Astrocyte (in vitro differentiated cells and primary cell): ENCODE measurements around the gene MPND. TPM values are rescaled to one million over a fixed set of nuclear protein-coding genes. Genes with fewer than 3 reads are reported as not detected.
A peak's percentile ranks its signal among the peaks of the same experiment; 100 is the strongest.

ENCODE experiments used
- DNase-seq: peaks from one replicate; pipeline ENCODE4 v3.0.0-alpha.2; 2010; ENCODE audit warnings: low read depth
- FAIRE-seq: peaks from 2 replicates; lab custom pipeline; 2011; peaks lifted over from hg19 to GRCh38; lab: Jason Lieb, UNC
- H2AFZ ChIP-seq: 2 replicates; pipeline ENCODE4 v1.6.0; 2012; ENCODE audit warnings: low read depth, low read length, inconsistent platforms
- H3K27ac ChIP-seq: 2 replicates; pipeline ENCODE4 v1.5.1; 2011; ENCODE audit warnings: low read depth, low read length, inconsistent platforms
- H3K27me3 ChIP-seq: 2 replicates; pipeline ENCODE4 v1.6.0; 2011; ENCODE audit warnings: low read length, inconsistent platforms; ENCODE audit not compliant: insufficient read depth
- H3K36me3 ChIP-seq: 2 replicates; pipeline ENCODE4 v1.5.1; 2011; ENCODE audit warnings: low read length, inconsistent platforms; ENCODE audit not compliant: insufficient read depth
- H3K4me1 ChIP-seq: 2 replicates; pipeline ENCODE4 v1.5.1; 2011; ENCODE audit warnings: low read length, inconsistent platforms; ENCODE audit not compliant: insufficient read depth
- H3K4me2 ChIP-seq: 2 replicates; pipeline ENCODE4 v1.6.0; 2012; ENCODE audit warnings: low read length, inconsistent platforms
- H3K4me3 ChIP-seq: 2 replicates; pipeline ENCODE4 v1.5.1; 2011; ENCODE audit warnings: low read depth, mild to moderate bottlenecking, low read length, inconsistent platforms; ENCODE audit not compliant: insufficient read depth
- H3K79me2 ChIP-seq: 2 replicates; pipeline ENCODE4 v1.6.0; 2012; ENCODE audit warnings: mild to moderate bottlenecking, low read length, inconsistent platforms; ENCODE audit not compliant: insufficient read depth
- H3K9ac ChIP-seq: 2 replicates; pipeline ENCODE4 v1.6.0; 2012; ENCODE audit warnings: mild to moderate bottlenecking, low read length, inconsistent platforms
- H3K9me3 ChIP-seq: 2 replicates; pipeline ENCODE4 v1.5.1; 2012; ENCODE audit warnings: low read depth, mild to moderate bottlenecking, low read length, inconsistent platforms; ENCODE audit not compliant: insufficient read depth
- H4K20me1 ChIP-seq: 2 replicates; pipeline ENCODE4 v1.6.0; 2012; ENCODE audit warnings: low read length, inconsistent platforms; ENCODE audit not compliant: insufficient read depth
- H3K27ac Mint-ChIP-seq: one replicate; pipeline ENCODE4 v1.8.0; 2021; ENCODE audit warnings: mild to moderate bottlenecking, mixed read lengths; ENCODE audit not compliant: unreplicated experiment
- H3K27me3 Mint-ChIP-seq: one replicate; pipeline ENCODE4 v1.8.0; 2021; ENCODE audit warnings: low read depth, mixed read lengths; ENCODE audit not compliant: unreplicated experiment
- H3K36me3 Mint-ChIP-seq: one replicate; pipeline ENCODE4 v1.8.0; 2021; ENCODE audit warnings: low read depth, mixed read lengths; ENCODE audit not compliant: unreplicated experiment
- H3K4me1 Mint-ChIP-seq: one replicate; pipeline ENCODE4 v1.8.0; 2021; ENCODE audit warnings: low read depth, mixed read lengths; ENCODE audit not compliant: unreplicated experiment
- H3K4me3 Mint-ChIP-seq: one replicate; pipeline ENCODE4 v1.8.0; 2021; ENCODE audit warnings: mild to moderate bottlenecking, moderate library complexity, mixed read lengths; ENCODE audit not compliant: unreplicated experiment
- H3K9me3 Mint-ChIP-seq: one replicate; pipeline ENCODE4 v1.8.0; 2021; ENCODE audit warnings: mild to moderate bottlenecking, mixed read lengths; ENCODE audit not compliant: unreplicated experiment
- EZH2 ChIP-seq: IDR thresholded peaks from 2 replicates; pipeline ENCODE4 v1.6.1; 2012; ENCODE audit warnings: mild to moderate bottlenecking, low read length, inconsistent platforms; ENCODE audit not compliant: insufficient read depth
- total RNA-seq: library from RNA; stranded (reverse); gene quantifications from 2 replicates; pipeline ENCODE4 v1.2.1, GENCODE V29; 2021
- TF ChIP-seq, protein P1 (sequence below): IDR thresholded peaks from 2 replicates; pipeline ENCODE4 v1.5.1; 2011; ENCODE audit warnings: low read depth, mild to moderate bottlenecking, inconsistent platforms, low read length, moderate library complexity; ENCODE audit not compliant: insufficient read depth

MPND gene
- total RNA-seq, 1 donor from 2014 or later, result 14.7 TPM

GRCh38 chr19:4375164-4376027 lies 32.0 kb downstream of the MPND start:
- Histone ChIP-seq H3K79me2 (peaks cover 99% of the 10 kb centered on the region), H3K4me2 (peak overlapping the region; percentile 55), H4K20me1 (peaks cover 97% of the 10 kb centered on the region), H3K27me3 (no peaks in the 10 kb centered on the region), H3K4me3 (no peak overlapping the region), H3K4me1 (peaks cover 55% of the 10 kb centered on the region), H3K36me3 (no peaks in the 10 kb centered on the region), H3K9me3 (no peaks in the 10 kb centered on the region), H3K9ac (peak overlapping the region; percentile 56), H3K27ac (peak overlapping the region; percentile 74), H2AFZ (no peak overlapping the region)
- TF ChIP-seq, protein P1, sequence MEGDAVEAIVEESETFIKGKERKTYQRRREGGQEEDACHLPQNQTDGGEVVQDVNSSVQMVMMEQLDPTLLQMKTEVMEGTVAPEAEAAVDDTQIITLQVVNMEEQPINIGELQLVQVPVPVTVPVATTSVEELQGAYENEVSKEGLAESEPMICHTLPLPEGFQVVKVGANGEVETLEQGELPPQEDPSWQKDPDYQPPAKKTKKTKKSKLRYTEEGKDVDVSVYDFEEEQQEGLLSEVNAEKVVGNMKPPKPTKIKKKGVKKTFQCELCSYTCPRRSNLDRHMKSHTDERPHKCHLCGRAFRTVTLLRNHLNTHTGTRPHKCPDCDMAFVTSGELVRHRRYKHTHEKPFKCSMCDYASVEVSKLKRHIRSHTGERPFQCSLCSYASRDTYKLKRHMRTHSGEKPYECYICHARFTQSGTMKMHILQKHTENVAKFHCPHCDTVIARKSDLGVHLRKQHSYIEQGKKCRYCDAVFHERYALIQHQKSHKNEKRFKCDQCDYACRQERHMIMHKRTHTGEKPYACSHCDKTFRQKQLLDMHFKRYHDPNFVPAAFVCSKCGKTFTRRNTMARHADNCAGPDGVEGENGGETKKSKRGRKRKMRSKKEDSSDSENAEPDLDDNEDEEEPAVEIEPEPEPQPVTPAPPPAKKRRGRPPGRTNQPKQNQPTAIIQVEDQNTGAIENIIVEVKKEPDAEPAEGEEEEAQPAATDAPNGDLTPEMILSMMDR, result peak; percentile 58
- TF ChIP-seq EZH2, result no peak
- H3K4me1 Mint-ChIP-seq, result peaks cover 42% of the 10 kb centered on the region
- no peaks in the 10 kb centered on the region for H3K27me3 Mint-ChIP-seq
- no peaks in the 10 kb centered on the region for H3K9me3 Mint-ChIP-seq
- peak overlapping the region; percentile 34 for H3K4me3 Mint-ChIP-seq
- peaks cover 13% of the 10 kb centered on the region for H3K36me3 Mint-ChIP-seq
- DNase-seq (peak; percentile 69), FAIRE-seq (peak; percentile 45)
- H3K27ac Mint-ChIP-seq, result peak overlapping the region; percentile 53

DNA sequence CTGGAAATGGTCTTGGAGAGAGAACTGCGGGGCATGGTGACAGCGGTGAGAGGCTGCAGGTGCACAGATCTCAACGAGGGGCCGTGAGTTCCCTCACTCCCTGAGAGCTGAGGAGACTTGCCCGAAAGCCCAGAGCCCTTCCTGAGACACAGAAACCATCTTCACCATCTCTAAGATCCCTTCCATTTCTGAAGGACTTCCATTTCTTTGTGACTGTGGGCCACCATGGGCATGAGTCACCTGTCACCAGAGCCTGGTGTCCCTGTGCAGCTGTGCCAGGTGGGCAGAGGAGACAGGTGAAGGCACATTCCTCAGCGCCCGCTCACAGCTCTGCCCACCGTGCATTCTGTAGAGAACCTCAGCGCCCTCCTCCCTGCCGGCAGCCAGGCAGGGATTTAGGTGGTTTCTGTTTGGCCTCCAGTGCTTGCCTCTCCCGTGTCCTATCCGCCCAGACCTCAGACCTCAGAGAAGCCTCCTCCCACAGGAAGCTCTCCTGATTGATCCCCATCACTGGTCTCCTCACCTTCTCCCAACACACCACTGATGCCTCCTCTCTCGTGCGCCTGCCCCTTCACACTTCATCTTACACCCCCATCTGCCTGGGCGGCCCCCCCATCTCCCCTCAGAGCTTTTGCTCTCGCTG lies 32.8 kb downstream of the MPND start:
- Histone ChIP-seq H3K27me3 (no peaks in the 10 kb centered on the region), H3K36me3 (no peaks in the 10 kb centered on the region), H4K20me1 (peaks cover 97% of the 10 kb centered on the region), H3K4me3 (no peak overlapping the region), H3K27ac (peak overlapping the region; percentile 3), H3K79me2 (peaks cover 99% of the 10 kb centered on the region), H3K4me2 (peak overlapping the region; percentile 55), H3K9ac (peak overlapping the region; percentile 39), H3K4me1 (peaks cover 56% of the 10 kb centered on the region), H3K9me3 (no peaks in the 10 kb centered on the region), H2AFZ (no peak overlapping the region)
- DNase-seq (no peak), FAIRE-seq (no peak)
- Mint-ChIP-seq H3K27me3 (no peaks in the 10 kb centered on the region), H3K27ac (peak overlapping the region; percentile 53), H3K4me3 (peak overlapping the region; percentile 34), H3K4me1 (peaks cover 38% of the 10 kb centered on the region), H3K36me3 (peaks cover 9% of the 10 kb centered on the region), H3K9me3 (no peaks in the 10 kb centered on the region)
- TF ChIP-seq EZH2, result no peak
- TF ChIP-seq, protein P1, result no peak

GRCh38 chr19:4376671-4376990 lies 33.3 kb downstream of the MPND start:
- Histone ChIP-seq H3K4me2 (peak overlapping the region; percentile 55), H3K9me3 (no peaks in the 10 kb centered on the region), H2AFZ (no peak overlapping the region), H3K27ac (no peak overlapping the region), H3K79me2 (peaks cover 97% of the 10 kb centered on the region), H3K9ac (peak overlapping the region; percentile 39), H3K36me3 (no peaks in the 10 kb centered on the region), H3K4me1 (peaks cover 56% of the 10 kb centered on the region), H3K27me3 (no peaks in the 10 kb centered on the region), H4K20me1 (peaks cover 96% of the 10 kb centered on the region), H3K4me3 (no peak overlapping the region)
- H3K4me3 Mint-ChIP-seq, result no peak overlapping the region
- peaks cover 9% of the 10 kb centered on the region for H3K36me3 Mint-ChIP-seq
- H3K27me3 Mint-ChIP-seq, result no peaks in the 10 kb centered on the region
- no peak for FAIRE-seq
- H3K9me3 Mint-ChIP-seq, result no peaks in the 10 kb centered on the region
- H3K4me1 Mint-ChIP-seq, result peaks cover 38% of the 10 kb centered on the region
- H3K27ac Mint-ChIP-seq, result peak overlapping the region; percentile 69
- TF ChIP-seq, protein P1, result no peak
- no peak for TF ChIP-seq EZH2
- no peak for DNase-seq
